GM23248 (cell line): Measurements from ENCODE around the gene SFXN2.
A peak's percentile ranks its signal among the peaks of the same experiment; 100 is the strongest.

ENCODE experiments used
- EZH2 ChIP-seq: fragments of 200-600 bp; sonication (generic); IDR thresholded peaks from 2 replicates; pipeline ENCODE4 v1.6.1; 2018; ENCODE audit warnings: antibody characterized with exemption, mild to moderate bottlenecking; ENCODE audit not compliant: insufficient read depth, poor library complexity, severe bottlenecking
- EZH2phosphoT487 ChIP-seq: fragments of 200-600 bp; sonication (generic); IDR thresholded peaks from 2 replicates; pipeline ENCODE4 v1.6.1; 2018; ENCODE audit warnings: antibody characterized with exemption, moderate library complexity, mild to moderate bottlenecking, low read depth; ENCODE audit not compliant: insufficient read depth

DNA sequence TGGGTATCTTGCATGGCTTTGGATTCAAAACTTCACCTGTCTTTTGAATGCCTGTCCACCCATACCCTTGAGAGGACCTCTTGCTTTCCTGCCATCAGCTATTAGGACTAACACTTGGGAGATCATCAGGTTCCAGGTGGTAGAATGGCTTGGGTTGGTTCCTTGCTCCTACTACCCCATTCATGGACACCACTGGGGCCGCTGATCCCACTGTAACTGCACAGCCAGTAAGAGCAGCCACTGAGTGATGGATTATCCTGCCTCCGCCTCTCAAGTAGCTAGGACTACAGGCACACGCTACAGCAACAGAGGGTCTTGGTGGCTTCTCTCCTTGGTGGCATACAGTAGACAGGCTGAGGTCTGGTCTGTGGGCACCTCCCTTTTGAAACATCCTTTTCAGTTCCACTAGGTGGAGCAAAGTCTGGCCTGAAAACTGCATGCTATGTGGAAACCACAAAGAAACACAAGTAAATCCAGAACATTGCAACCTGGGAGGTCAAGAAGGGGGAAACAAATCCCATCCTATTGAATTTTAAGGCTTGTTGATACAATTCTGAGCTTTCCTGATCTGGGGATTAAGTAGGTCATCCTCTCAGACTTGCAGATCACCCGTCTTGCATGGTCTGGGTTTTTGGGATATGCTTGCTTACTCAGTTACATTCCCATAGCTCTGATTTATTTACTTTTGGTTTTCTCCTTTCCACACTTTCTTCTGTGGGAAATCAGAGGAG, 38.7 kb downstream of the SFXN2 start:
- TF ChIP-seq EZH2 (no peak), EZH2phosphoT487 (0 out of 2 replicates have a peak, but pooled peaks have one; percentile 42)
